DND-41 (cell line): ENCODE results near the gene PTPMT1.
"Not testable (repeated sequence)": the region's sequence is repeated elsewhere in the genome, so short reads cannot be mapped to it uniquely, and the experiment has no call there.

Source experiments
- ATAC-seq: fragments of 200-7000 bp; cut with Tn5 transposase; 3 replicates; pipeline ENCODE4 v1.9.1; 2021; ENCODE audit warnings: low read depth; ENCODE audit not compliant: insufficient read depth
- DNase-seq: peaks from one replicate; pipeline ENCODE4 v3.0.0-alpha.2; 2020
- H2AFZ ChIP-seq: 2 replicates; pipeline ENCODE4 v1.6.0; 2012; ENCODE audit warnings: low read depth, low read length
- H3K27ac ChIP-seq: 2 replicates; pipeline ENCODE4 v1.5.1; 2012; ENCODE audit warnings: low read length, inconsistent platforms
- H3K27me3 ChIP-seq: fragments of 200-600 bp; sonication (generic); 2 replicates; pipeline ENCODE4 v1.6.0; 2012; ENCODE audit warnings: low read length, mild to moderate bottlenecking, inconsistent platforms; ENCODE audit not compliant: insufficient read depth, poor library complexity
- H3K36me3 ChIP-seq: 2 replicates; pipeline ENCODE4 v1.5.1; 2012; ENCODE audit warnings: low read length, inconsistent platforms; ENCODE audit not compliant: insufficient read depth
- H3K4me1 ChIP-seq: 2 replicates; pipeline ENCODE4 v1.5.1; 2012; ENCODE audit warnings: mild to moderate bottlenecking, low read length; ENCODE audit not compliant: insufficient read depth
- H3K4me2 ChIP-seq: 2 replicates; pipeline ENCODE4 v1.6.0; 2012; ENCODE audit warnings: mild to moderate bottlenecking, moderate library complexity, low read length, inconsistent platforms; ENCODE audit not compliant: insufficient read depth
- H3K4me3 ChIP-seq, 2 experiments: fragments of 200-600 bp in 1 of 2; shearing (Covaris generic) in 1 of 2; 2 replicates each; pipeline ENCODE4 v1.5.1; 2012 to 2016; ENCODE audit warnings: inconsistent platforms in 2 of 2, low read length in 2 of 2, mild to moderate bottlenecking in 2 of 2, low read depth in 1 of 2, moderate library complexity in 1 of 2
- H3K79me2 ChIP-seq: 2 replicates; pipeline ENCODE4 v1.6.0; 2012; ENCODE audit warnings: low read length, inconsistent platforms; ENCODE audit not compliant: insufficient read depth
- H3K9ac ChIP-seq: 2 replicates; pipeline ENCODE4 v1.6.0; 2012; ENCODE audit warnings: low read depth, mild to moderate bottlenecking, inconsistent platforms, low read length, moderate library complexity
- H3K9me3 ChIP-seq: 2 replicates; pipeline ENCODE4 v1.5.1; 2012; ENCODE audit warnings: low read length, moderate library complexity, mild to moderate bottlenecking, inconsistent platforms; ENCODE audit not compliant: insufficient read depth, severe bottlenecking
- H4K20me1 ChIP-seq: 2 replicates; pipeline ENCODE4 v1.6.0; 2012; ENCODE audit warnings: low read length; ENCODE audit not compliant: insufficient read depth
- EZH2 ChIP-seq: IDR thresholded peaks from 3 replicates; pipeline ENCODE4 v1.6.1; 2012; ENCODE audit warnings: borderline replicate concordance, low read depth, mild to moderate bottlenecking, moderate library complexity, low read length, inconsistent platforms; ENCODE audit not compliant: severe bottlenecking
- TF ChIP-seq, protein P1 (sequence below): IDR thresholded peaks from 2 replicates; pipeline ENCODE4 v1.5.1; 2012; ENCODE audit warnings: borderline replicate concordance, low read length, moderate library complexity, mild to moderate bottlenecking; ENCODE audit not compliant: poor library complexity, severe bottlenecking; ENCODE audit errors: extremely low read depth

PTPMT1 gene

GRCh38 chr11:47518212-47518964 is 47.0 kb upstream of the PTPMT1 start:
- no peak overlapping the region for H2AFZ ChIP-seq
- DNase-seq (no peak), ATAC-seq (no peak)
- peaks cover 100% of the 10 kb centered on the region for H3K79me2 ChIP-seq
- no peak overlapping the region for H3K4me2 ChIP-seq
- peaks cover 89% of the 10 kb centered on the region for H4K20me1 ChIP-seq
- no peaks in the 10 kb centered on the region for H3K27me3 ChIP-seq
- H3K9me3 ChIP-seq, result no peaks in the 10 kb centered on the region
- no peak overlapping the region for H3K4me3 ChIP-seq
- TF ChIP-seq EZH2, result no peak
- TF ChIP-seq, protein P1, sequence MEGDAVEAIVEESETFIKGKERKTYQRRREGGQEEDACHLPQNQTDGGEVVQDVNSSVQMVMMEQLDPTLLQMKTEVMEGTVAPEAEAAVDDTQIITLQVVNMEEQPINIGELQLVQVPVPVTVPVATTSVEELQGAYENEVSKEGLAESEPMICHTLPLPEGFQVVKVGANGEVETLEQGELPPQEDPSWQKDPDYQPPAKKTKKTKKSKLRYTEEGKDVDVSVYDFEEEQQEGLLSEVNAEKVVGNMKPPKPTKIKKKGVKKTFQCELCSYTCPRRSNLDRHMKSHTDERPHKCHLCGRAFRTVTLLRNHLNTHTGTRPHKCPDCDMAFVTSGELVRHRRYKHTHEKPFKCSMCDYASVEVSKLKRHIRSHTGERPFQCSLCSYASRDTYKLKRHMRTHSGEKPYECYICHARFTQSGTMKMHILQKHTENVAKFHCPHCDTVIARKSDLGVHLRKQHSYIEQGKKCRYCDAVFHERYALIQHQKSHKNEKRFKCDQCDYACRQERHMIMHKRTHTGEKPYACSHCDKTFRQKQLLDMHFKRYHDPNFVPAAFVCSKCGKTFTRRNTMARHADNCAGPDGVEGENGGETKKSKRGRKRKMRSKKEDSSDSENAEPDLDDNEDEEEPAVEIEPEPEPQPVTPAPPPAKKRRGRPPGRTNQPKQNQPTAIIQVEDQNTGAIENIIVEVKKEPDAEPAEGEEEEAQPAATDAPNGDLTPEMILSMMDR, result no peak
- H3K27ac ChIP-seq, result 0 out of 2 replicates have a peak overlapping the region, but pooled peaks have one; percentile 1
- H3K4me1 ChIP-seq, result no peaks in the 10 kb centered on the region
- H3K9ac ChIP-seq, result no peak overlapping the region
- H3K36me3 ChIP-seq, result no peaks in the 10 kb centered on the region; the same call in 1 of the 2 replicates

DNA sequence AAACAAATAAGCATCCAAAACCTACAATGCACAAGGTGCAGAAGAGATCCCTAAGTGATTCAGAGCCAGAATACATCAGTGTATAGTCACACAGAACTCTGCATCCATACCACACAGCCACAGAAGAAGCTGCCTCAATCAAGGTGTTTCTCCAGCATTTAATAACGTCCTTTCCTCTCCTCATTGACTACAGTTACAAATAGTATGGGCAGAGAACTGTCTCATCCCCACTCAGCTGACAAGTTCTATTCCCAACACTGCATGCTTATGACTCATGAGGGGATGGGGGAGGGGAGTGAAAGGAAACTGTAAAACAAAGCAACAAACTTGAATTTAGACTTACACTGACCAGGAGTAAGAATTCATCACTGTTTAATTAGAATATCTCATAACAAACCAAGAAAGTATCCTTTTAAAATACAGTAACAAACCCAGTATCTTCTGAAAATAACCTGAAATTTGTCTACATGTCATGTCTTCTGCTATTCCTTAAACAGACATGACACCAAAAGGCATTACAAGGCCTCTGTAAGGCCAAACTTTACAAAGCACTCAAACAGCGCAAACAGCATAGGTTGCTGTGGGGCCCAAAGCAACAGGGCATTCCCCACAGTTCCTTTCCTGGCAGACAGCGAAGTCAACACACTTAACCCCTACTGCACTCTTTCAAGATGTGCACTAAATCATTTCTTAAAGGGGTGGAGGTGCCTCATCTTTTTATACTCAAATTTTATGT is 41.7 kb upstream of the PTPMT1 start:
- Histone ChIP-seq H3K4me1 (peaks cover 9% of the 10 kb centered on the region; the same call in 1 of the 2 replicates), H3K4me2 (no peak overlapping the region), H3K4me3 (no peak overlapping the region), H3K27ac (0 out of 2 replicates have a peak overlapping the region, but pooled peaks have one; percentile 24), H3K27me3 (no peaks in the 10 kb centered on the region), H3K79me2 (peaks cover 100% of the 10 kb centered on the region), H3K9ac (no peak overlapping the region), H2AFZ (no peak overlapping the region), H3K36me3 (peaks cover 7% of the 10 kb centered on the region; the same call in 1 of the 2 replicates), H4K20me1 (peaks cover 89% of the 10 kb centered on the region), H3K9me3 (no peaks in the 10 kb centered on the region)
- TF ChIP-seq, protein P1, result no peak
- no peak for TF ChIP-seq EZH2
- ATAC-seq, result peak; percentile 67
- no peak for DNase-seq

DNA sequence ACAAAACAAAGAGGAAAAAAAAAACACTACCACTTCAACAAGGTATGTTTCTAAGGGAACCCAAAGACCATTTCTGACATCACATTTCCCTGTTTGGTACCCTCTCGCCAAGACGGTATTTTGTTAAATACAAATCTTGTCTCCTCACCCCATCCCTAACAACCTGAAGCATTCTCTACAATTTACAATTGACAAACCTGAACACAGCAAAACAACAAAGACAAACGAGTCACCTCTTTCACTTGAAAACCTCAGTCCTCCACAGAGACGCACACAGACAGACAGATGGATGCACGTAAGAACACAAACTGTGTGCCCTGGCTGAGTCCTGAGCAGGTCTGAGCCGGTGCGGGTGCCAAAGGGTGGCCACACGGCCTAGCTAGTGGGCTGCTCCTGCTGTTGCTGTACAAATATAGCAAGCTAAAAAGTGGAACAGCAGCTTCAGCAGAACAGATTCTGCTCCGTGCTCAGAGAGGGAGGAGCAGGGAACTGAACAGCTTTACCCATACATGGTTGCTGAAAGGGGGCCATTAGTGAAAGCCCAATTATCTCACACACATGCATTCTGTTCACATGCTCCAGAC is 41.0 kb upstream of the PTPMT1 start:
- no peaks in the 10 kb centered on the region for H3K9me3 ChIP-seq
- no peak; the same call in 2 of the 3 replicates for ATAC-seq
- no peak overlapping the region for H2AFZ ChIP-seq
- no peak for TF ChIP-seq EZH2
- TF ChIP-seq, protein P1, result no peak
- H3K4me1 ChIP-seq, result peaks cover 9% of the 10 kb centered on the region; the same call in 1 of the 2 replicates
- peaks cover 9% of the 10 kb centered on the region; the same call in 1 of the 2 replicates for H3K36me3 ChIP-seq
- peaks cover 100% of the 10 kb centered on the region for H3K79me2 ChIP-seq
- H4K20me1 ChIP-seq, result peaks cover 91% of the 10 kb centered on the region
- H3K9ac ChIP-seq, result no peak overlapping the region
- H3K4me3 ChIP-seq, result no peak overlapping the region
- no peak for DNase-seq
- H3K27me3 ChIP-seq, result no peaks in the 10 kb centered on the region
- no peak overlapping the region for H3K27ac ChIP-seq
- no peak overlapping the region for H3K4me2 ChIP-seq

DNA sequence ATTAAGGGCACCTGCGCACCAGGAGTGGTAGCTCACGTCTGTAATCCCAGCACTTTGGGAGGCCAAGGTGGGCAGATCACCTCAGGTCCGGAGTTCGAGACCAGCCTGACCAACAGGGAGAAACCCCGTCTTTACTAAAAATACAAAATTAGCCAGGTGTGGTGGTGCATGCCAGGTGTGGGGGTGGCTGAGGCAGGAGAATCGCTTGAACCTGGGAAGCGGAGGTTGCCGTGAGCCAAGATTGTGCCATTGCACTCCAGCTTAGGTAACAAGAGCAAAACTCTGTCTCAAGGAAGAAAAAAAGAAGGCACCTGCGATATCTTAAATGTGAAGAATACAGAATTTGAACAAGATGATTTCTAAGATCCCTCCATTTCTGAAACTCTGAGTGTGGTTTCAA is 39.4 kb upstream of the PTPMT1 start:
- H3K4me1 ChIP-seq, H3K4me3 ChIP-seq, DNase-seq, H3K27ac ChIP-seq, H3K9me3 ChIP-seq, H3K27me3 ChIP-seq, ATAC-seq, H2AFZ ChIP-seq, H3K4me2 ChIP-seq, H3K9ac ChIP-seq: not testable (repeated sequence)
- Histone ChIP-seq H4K20me1 (peaks cover 94% of the 10 kb centered on the region), H3K36me3 (peaks cover 22% of the 10 kb centered on the region), H3K79me2 (peaks cover 100% of the 10 kb centered on the region)
